ENCODE data around the gene ZFP1.

- no peak for TF ChIP-seq CTCF (IDR thresholded peaks at IDR 0.05)
- 0 out of 4 replicates have a peak, but pooled peaks of 1 of the 2 experiments have one; percentile 5 for TF ChIP-seq EP300 (IDR thresholded peaks at IDR 0.05; ENCODE audit: borderline replicate concordance in 1 of 2, low read depth in 1 of 2, low read length in 1 of 2)
- TF ChIP-seq POLR2AphosphoS5 (IDR thresholded peaks at IDR 0.05; ENCODE audit: low read depth, low read length): 0 out of 2 replicates have a peak, but pooled peaks have one; percentile 41
Observed at GRCh38 chr16:75148311-75149195, at the start of gene ZFP1.

All from SK-N-SH (cell line).